GF-D8 (cell line): ENCODE results near the gene ALLC.
"Not testable (repeated sequence)": the region's sequence is repeated elsewhere in the genome, so short reads cannot be mapped to it uniquely, and the experiment has no call there.

Experiments
- DNase-seq: peaks from one replicate; lab custom pipeline; 2025; lab: John Stamatoyannopoulos, UW

The ALLC gene

DNA sequence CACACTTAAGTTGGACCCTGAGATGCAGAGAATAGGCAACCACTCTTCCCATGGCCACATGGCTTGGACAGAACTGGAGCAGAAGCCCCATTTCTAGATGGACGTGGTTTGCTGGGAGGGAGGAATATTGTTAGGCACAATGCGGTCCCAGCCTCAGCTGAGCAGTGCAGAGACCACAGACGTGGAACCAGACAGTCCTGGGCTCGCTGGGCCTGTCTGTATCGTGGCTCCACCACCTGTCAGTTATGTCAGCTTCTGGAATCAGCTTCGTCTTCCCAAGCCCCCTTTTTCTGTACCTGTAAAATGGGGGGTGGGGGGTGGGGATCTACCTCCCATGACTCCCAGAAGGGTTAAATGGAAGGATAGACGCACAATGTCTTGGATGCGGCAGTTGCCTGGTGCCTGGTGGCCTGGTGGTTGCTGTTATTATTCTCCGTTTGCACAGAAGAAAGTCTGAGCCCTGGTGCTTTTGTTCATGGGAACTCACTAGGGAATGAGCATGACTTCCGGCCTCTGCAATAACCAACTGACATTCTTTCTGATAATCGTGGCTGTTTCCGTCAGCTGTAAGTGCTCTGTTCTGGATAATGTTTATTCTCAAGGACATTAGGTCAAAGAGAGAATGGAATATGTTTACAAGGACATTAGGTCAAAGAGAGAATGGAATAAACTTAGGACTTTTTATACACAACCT lies 31.7 kb upstream of the ALLC start:
- DNase-seq: no peak

GRCh38 chr2:3626812-3627499 lies 31.0 kb upstream of the ALLC start:
- no peak for DNase-seq

GRCh38 chr2:3627500-3628100 lies 30.4 kb upstream of the ALLC start:
- no peak for DNase-seq

- DNase-seq: no peak
These were observed 29.7 kb upstream of the ALLC start for GRCh38 chr2:3628241-3628679.

- DNase-seq: no peak
These were observed 29.2 kb upstream of the ALLC start for GRCh38 chr2:3628800-3629199.

- no peak for DNase-seq
These were observed 27.4 kb upstream of the ALLC start for GRCh38 chr2:3630631-3631030.

DNA sequence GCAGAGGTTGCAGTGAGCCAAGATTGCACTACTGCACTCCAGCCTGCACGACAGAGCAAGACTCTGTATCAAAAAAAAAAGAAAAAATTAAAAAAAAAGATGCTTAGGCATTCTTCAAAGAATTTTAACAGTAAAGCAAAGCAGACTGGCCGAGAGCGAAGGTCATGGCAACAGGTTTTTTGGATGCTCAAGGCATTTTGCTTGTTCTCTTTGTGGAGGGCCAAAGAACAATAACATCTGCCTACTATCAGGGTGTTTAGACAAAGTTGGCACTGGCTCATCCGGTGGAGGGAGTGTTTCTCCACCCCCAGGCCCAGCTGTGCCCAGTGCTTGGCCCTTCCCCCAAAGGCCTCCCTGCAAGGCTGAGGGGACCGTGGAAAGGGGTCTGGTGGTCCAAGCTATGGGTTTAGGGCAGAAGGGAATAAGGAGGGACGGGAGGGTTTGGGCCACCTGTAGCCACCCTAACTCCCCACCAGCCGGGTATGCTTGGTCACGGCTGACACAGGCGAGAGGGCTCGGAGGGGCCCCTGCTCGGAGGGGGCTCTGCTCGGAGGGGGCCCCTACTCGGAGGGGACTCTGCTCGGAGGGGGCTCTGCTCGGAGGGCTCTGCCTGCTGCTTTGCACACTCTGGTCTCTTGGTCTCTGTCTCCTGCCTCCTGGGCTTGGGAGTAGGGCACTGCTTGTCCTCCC lies 26.7 kb upstream of the ALLC start:
- no peak for DNase-seq

- no peak for DNase-seq
These were observed 25.9 kb upstream of the ALLC start for GRCh38 chr2:3631851-3632659.

DNA sequence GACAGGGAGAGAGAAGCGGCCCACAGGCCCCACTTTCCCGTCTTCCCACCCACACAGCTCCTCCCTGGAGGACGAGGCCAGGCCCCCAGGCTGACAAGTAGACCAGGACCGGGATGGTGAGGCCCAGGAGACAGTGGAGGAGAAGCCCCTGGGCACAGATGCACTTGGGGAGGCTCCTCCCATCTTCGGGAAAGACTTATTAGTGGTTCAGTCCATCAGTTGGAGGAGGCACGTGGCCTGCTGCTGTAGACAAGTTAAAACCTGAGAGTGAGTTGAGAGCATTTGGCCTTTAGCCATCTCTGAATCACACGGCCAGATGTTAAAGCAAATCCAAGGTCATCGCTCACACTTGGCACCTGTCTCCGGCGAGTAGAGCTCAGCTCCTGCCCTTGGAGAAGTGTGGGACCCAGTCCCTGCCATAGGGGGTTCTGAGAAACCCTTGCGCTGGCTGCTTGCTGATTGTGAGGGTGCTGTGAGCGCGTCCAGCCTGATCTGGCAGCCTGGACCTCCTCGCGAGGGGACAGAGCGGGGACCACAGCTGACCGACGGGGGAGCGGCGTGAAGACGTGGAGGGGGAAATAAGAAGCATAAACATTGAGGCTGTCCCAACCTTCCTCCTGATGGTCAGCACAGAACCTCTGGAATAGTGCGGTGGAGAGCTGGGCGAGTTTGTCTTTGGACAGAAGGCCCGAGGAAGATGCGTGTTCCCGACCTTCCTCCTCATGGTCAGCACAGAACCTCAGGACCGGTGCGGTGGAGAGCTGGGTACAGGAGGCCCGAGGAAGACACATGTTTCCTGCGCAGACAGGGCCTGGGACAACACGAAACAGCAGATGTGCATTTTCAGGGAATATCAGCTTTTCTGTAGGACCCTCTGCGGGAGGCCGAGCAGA lies 24.7 kb upstream of the ALLC start:
- no peak for DNase-seq

DNA sequence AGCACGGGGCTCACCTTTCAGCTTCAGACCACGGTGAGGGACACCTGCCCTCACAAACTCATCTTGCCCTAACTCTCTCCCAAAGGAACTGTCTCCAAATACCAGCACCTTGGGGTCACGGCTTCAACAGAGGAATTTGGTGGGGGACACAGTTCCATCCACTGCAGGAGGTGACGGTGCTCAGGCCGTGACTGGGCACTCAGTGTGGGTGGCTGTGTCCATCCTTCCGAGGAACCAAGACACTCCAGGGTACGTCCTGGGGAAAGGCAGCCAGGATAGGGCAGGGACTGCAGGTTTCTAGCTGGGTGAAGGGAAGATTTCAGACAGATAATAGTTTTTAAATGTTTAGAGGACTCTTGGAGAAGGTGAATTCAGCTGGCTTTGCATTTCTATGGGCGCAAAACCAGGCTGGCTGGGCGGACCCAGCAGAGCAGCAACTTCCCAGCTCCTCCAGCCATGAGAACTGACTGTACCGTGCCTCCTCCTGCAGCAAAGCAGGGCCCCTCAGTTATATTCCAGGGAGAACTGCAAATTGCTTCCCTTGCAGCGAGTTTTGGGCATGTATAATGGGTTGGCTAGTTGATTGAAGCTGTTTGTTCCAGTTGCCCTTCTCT lies 23.9 kb upstream of the ALLC start:
- DNase-seq: no peak

DNA sequence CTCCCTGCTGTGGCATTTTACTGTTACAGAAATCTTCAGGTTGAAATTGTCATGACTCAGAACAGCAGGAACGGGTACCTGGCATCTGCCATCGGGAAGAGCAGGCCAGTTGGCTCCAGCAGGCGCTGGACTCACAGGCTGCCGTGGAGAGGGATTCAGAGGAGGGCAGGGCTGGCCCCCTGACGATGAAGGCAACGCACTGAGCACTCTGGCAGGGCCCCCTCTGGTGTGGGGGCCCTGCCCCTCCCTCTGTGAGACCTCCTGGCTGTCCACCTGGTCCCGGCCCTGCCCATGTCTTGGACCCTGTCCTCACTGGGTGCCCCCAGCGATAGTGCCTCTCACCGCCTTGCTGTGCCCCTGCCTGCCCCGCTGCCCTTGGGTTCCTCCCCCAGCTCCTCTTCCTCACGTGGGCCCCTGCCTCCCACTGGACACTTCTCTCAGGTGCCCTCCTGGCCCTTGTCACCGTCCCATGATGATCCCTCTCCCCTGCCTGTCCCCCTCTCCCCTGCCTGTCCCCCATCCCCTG lies 23.3 kb upstream of the ALLC start:
- no peak for DNase-seq

GRCh38 chr2:3635171-3635974 lies 22.6 kb upstream of the ALLC start:
- no peak for DNase-seq

DNA sequence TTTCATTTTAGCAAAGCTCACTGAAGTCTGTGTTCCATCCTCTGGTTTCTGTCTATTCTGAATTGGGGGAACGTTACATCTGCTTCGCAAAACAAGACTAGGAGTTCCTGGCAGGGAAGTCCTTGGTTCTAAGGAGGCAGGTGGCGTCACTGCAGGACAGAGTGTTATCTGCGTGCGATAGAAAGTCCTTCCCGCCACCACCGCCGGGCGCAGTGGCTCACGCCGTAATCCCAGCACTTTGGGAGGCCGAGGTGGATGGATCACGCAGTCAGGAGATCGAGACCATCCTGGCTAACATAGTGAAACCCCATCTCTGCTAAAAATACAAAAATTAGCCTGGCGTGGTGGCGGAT lies 22.0 kb upstream of the ALLC start:
- not testable (repeated sequence) for DNase-seq

DNA sequence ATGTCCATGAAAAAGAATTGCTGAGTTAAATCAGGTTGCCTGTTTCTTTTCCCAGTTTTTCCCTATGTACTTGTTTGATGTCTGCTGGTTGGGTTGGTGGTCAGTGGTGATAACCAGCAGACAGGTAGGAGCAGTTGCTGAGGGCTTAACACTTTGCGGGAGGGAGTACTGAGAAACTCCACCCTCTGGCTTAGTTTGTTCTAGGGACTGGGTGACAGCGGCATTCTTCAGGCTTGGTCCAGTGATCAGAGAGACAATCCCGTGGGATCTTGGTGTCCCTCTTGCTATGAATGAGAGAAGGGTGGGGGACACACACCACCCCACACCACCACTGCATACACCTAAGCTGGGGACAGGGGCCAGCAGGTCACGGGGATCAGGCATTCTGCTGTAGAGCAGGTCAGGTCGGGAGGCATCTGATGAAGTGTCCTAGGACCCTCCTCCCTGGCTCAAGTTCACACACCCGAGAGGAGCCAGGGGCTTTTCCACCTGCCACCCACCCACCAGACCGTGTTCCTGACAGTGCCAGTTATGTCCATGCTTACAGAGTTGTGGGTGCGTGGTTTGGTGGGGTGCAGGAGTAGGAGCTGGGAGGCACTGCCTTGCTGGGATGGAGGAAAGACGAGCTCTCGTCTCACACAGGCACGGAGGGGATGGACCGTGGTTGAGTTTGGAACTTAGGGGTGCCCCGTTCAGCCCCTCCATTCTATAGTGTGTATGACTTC lies 21.3 kb upstream of the ALLC start:
- DNase-seq: no peak

- DNase-seq: no peak
These were observed 20.7 kb upstream of the ALLC start for GRCh38 chr2:3637311-3637675.

GRCh38 chr2:3637692-3638455 lies 20.1 kb upstream of the ALLC start:
- DNase-seq: no peak

GRCh38 chr2:3638456-3638810 lies 19.6 kb upstream of the ALLC start:
- DNase-seq: no peak

- no peak for DNase-seq
These were observed 18.9 kb upstream of the ALLC start for GRCh38 chr2:3639015-3639630.
